ENCODE results near the gene MEIS1. TPM values are rescaled to one million over a fixed set of nuclear protein-coding genes. Genes with fewer than 3 reads are reported as not detected.

MEIS1 gene
- total RNA-seq, 1 donor from 2014 or later, result not detected

DNA sequence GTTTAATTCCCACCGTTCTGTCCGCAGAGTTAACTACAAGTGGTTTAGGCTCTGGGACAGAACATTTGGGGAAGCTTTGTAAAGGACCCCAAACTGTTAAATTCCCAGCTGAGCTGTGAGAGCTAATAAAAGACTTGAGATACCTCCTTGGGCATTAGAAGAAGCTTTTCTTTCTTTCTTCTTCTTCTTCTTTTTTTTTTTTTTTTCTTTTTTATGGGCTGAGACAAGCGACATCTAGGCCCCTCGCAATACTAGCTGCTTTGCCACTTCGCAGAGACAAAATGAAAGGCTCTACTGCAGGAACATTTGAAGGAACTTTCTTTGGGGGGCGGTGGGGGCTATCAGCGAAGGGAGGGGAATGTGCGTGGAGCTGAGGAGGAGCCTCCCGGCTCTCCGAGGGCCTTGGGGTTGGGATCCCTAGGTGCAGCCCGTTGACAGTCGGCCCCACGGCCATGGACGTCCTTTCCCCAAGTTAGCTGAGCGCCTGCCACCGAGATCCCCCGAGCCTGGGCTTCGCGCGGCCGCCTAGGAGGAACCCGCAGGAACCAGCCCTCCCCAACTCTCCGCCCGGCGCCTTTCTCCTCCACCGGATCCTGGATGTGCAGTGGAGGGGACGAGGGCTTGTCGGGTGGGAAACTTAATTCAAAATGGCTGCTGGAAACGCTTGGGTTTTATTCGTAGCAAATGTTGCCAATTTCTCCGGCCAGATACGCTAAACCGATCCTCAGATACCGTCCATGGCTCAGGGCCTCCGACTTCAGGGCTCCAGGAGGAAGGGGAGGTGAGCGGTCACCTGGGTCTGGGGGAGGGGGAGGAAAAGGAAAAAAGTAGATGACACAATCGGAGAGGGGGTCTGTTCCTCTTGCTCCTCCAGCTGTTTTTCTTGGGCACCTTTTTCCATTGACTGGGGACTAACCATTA is 4.2 kb downstream of the MEIS1 start:
- no peaks in the 10 kb centered on the region for H3K36me3 Mint-ChIP-seq (ENCODE audit: low read depth)
- peaks cover 34% of the 10 kb centered on the region for H3K4me1 Mint-ChIP-seq
- H3K27ac Mint-ChIP-seq, result no peak overlapping the region
- peak overlapping the region; percentile 38 for H3K4me3 Mint-ChIP-seq
- POLR2A ChIA-PET, result interaction anchor here (0.7 kb wide), 1 partner anchor 9 kb away, joined by 8 read pairs; no protein-coding TSS in a partner anchor
- CTCF ChIA-PET, result interaction anchor here (1.6 kb wide), 1 partner anchor 1402 kb away, joined by 3 read pairs; no protein-coding TSS in a partner anchor
- H3K9me3 Mint-ChIP-seq, result no peaks in the 10 kb centered on the region
- no peak for ATAC-seq (ENCODE audit: low read depth)
- TF ChIP-seq, protein P1, sequence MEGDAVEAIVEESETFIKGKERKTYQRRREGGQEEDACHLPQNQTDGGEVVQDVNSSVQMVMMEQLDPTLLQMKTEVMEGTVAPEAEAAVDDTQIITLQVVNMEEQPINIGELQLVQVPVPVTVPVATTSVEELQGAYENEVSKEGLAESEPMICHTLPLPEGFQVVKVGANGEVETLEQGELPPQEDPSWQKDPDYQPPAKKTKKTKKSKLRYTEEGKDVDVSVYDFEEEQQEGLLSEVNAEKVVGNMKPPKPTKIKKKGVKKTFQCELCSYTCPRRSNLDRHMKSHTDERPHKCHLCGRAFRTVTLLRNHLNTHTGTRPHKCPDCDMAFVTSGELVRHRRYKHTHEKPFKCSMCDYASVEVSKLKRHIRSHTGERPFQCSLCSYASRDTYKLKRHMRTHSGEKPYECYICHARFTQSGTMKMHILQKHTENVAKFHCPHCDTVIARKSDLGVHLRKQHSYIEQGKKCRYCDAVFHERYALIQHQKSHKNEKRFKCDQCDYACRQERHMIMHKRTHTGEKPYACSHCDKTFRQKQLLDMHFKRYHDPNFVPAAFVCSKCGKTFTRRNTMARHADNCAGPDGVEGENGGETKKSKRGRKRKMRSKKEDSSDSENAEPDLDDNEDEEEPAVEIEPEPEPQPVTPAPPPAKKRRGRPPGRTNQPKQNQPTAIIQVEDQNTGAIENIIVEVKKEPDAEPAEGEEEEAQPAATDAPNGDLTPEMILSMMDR (IDR thresholded peaks at IDR 0.05), result no peak
- DNase-seq, result no peak
- intact Hi-C loops (cut with micrococcal nuclease), result no loop called here
- H3K27me3 Mint-ChIP-seq, result peaks cover 75% of the 10 kb centered on the region

DNA sequence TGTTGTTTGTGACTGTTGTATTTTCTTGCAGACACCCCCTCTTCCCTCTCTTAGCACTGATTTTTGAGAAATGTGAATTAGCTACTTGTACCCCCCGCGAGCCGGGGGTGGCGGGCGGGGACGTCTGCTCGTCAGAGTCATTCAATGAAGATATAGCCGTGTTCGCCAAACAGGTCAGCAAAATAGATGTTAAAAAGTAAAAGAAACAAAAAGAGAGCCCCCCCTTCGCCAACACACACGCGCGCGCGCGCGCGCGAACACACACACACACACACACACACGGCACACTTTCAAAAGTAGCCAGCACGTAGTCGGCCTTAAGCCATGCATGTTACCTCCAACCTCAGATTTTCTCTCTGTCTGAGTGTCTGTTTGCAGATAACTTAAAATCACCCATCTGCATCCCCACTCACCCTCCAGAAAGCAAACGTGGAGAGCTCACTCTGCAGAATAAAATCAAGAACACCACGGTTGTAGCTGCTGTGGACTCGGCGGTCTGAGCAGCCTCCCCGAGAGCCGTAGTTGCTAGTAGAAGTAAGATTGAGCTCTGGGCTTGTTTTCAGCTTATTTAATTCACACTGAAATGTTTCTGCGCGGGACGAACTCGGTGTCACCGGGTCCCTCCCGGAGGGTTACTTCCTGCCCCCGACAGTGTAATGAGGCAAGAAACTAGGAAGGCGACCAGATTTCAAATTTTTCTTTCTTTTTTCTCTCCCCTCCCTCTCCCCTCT is 5.1 kb downstream of the MEIS1 start:
- TF ChIP-seq, protein P1 (IDR thresholded peaks at IDR 0.05), result no peak
- H3K4me3 Mint-ChIP-seq, result peak overlapping the region; percentile 38
- POLR2A ChIA-PET, result no interaction called here

DNA sequence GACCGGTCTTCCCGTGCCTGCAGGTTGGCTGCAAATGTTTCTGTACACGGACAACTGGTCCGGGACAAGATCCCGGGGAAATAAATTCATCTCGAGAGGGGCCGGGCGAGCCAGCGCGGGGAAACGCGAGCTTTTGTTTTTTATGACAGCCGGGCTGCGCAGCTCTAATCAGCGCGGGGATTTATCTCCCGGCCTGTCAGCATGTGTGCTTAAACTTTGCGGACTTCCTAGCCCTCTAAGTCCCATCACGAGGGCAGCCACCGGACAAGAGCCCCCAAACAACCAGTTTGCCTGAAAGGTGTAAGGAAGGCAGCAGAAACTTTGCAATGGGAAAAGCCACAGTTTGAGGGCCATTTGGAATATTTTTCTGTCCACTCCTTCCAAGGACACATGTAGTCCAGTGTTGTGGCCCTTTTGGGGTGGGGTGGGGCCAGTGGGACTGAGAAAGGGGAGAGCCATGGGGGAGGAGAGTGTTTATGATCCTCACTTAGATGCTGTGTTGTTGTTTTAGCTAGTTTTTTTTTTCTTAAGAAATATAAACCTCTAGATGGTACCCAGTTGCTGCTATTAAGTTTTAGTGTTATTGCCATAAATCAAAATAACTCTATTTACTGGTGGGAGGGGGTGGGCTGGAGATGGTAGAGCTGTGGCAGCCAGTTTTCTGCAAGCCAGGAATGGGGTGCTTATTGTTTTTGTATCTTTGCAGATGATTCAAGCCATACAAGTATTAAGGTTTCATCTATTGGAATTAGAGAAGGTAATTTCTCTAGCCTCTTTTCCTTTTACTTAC is 6.0 kb downstream of the MEIS1 start:
- no peaks in the 10 kb centered on the region for H3K36me3 Mint-ChIP-seq (ENCODE audit: low read depth)

More for the DNA sequence above, 5.1 kb downstream of the MEIS1 start:
- CTCF ChIA-PET, result no interaction called here
- intact Hi-C loops (cut with micrococcal nuclease), result no loop called here
- Mint-ChIP-seq H3K27ac (no peak overlapping the region), H3K36me3 (ENCODE audit: low read depth) (no peaks in the 10 kb centered on the region), H3K27me3 (peaks cover 72% of the 10 kb centered on the region), H3K4me1 (peaks cover 26% of the 10 kb centered on the region), H3K9me3 (no peaks in the 10 kb centered on the region)
- DNase-seq (no peak), ATAC-seq (ENCODE audit: low read depth) (no peak)

DNA sequence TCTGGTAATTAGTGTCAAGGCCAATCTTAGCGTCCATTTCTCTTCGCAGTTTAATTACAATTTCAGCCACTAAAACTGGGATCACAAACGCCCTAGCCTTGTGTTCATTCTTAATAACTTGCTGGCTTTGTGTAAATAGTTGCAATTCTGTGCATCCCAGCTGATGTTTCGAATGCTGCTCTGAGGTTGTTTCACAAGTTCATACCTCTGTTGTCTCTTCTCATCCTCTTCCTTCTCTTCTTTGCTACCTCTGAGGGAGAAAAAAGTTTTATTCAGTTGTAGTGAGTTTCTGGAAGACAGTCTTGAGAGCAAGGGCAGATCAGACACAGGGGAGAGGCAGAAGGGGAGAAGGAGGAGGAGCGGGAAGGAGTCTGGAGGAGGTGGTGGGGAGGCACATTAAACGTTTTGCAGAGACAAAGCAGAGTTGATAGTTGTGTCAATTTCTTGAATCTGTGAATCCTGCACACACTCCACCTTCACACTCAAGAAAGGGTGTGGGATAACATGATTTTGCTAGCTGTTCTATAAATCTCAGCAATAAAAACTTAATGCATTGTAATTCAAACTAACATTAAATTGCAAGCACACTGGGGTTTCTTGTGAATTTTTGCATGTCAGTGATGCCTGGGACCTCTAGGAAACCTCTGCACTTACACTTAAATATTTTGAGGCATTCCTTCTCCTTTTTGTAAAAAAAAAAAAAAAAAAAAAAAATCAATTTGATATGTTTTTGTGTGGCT is 6.8 kb downstream of the MEIS1 start:
- TF ChIP-seq, protein P1 (IDR thresholded peaks at IDR 0.05), result no peak
- no peak for ATAC-seq (ENCODE audit: low read depth)
- H3K4me1 Mint-ChIP-seq, result peaks cover 17% of the 10 kb centered on the region
- POLR2A ChIA-PET, result interaction anchor here (0.5 kb wide), 1 partner anchor 1679 kb away, joined by 3 read pairs; no protein-coding TSS in a partner anchor
- H3K27ac Mint-ChIP-seq, result no peak overlapping the region
- intact Hi-C loops (cut with micrococcal nuclease), result no loop called here
- no peak overlapping the region for H3K4me3 Mint-ChIP-seq
- peaks cover 60% of the 10 kb centered on the region for H3K27me3 Mint-ChIP-seq
- H3K36me3 Mint-ChIP-seq (ENCODE audit: low read depth), result no peaks in the 10 kb centered on the region
- no peaks in the 10 kb centered on the region for H3K9me3 Mint-ChIP-seq
- CTCF ChIA-PET, result no interaction called here
- no peak for DNase-seq

More for the DNA sequence above, 6.0 kb downstream of the MEIS1 start:
- no peaks in the 10 kb centered on the region for H3K9me3 Mint-ChIP-seq
- CTCF ChIA-PET, result no interaction called here
- H3K27me3 Mint-ChIP-seq, result peaks cover 63% of the 10 kb centered on the region
- DNase-seq, result no peak
- H3K4me3 Mint-ChIP-seq, result no peak overlapping the region
- POLR2A ChIA-PET, result interaction anchor here (0.5 kb wide), 1 partner anchor 1680 kb away, joined by 3 read pairs; no protein-coding TSS in a partner anchor
- TF ChIP-seq, protein P1 (IDR thresholded peaks at IDR 0.05), result no peak
- intact Hi-C loops (cut with micrococcal nuclease), result no loop called here
- no peak for ATAC-seq (ENCODE audit: low read depth)
- no peak overlapping the region for H3K27ac Mint-ChIP-seq
- peaks cover 17% of the 10 kb centered on the region for H3K4me1 Mint-ChIP-seq
